Activated CD4-positive, alpha-beta T cell treated with anti-CD3 and anti-CD28 coated beads for 48 hours (primary cell): ENCODE results near the gene PCYT1A.
"Not testable (repeated sequence)": the region's sequence is repeated elsewhere in the genome, so short reads cannot be mapped to it uniquely, and the experiment has no call there.

Source experiments
- DNase-seq: peaks from one replicate; pipeline ENCODE4 v3.0.0-alpha.2; 2020

The PCYT1A gene

GRCh38 chr3:196210673-196211556 is 76.6 kb downstream of the PCYT1A start, which contains the start of gene ZDHHC19:
Gene ZDHHC19, minus strand, starts transcription at chr3:196211400. Its CDS starts 85 bp downstream, at chr3:196211315.
- no peak for DNase-seq

- DNase-seq, result not testable (repeated sequence)
These were observed 77.4 kb downstream of the PCYT1A start for GRCh38 chr3:196209944-196210672.

DNA sequence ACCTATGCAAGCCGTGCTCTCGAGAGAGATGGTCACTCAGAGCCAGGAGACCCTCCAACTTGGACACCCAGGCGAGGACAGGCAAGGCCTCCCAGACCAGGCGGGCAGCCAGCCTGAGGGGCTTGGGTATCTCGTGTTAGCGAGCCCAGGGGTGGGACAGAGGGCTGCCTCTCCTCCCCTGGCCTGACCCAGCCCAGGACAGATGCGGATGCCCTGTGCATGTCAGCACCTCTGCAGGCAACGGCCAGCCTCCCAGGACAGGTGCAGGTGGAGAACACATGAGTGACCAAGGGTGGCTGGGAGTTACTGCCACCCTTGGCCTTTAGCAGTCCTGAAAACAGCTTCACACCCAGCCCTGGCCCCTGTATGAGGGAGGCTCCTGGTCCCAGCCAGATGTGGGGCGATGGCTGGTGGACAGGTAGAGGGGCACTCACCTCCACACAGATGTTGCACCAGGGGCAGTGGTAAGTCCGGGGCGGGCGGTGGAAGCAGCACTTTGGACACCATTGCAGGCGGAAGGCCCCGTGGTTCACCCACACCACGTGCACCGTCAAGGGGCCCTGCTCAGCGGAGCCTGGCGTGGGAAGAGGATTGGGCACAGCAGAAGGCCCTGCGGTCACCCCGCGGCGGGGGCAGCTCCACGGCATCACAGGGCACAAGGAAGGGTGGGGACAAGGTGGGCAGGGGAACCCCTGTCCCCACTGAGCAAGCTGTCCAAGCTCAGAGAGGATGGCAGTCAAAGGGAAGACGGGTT is 78.4 kb downstream of the PCYT1A start:
- no peak for DNase-seq

- peak; percentile 81 for DNase-seq
These were observed 79.5 kb downstream of the PCYT1A start for GRCh38 chr3:196207833-196208607.

- DNase-seq, result peak; percentile 27
These were observed 80.2 kb downstream of the PCYT1A start for GRCh38 chr3:196207159-196207832.

GRCh38 chr3:196205442-196206205 is 81.9 kb downstream of the PCYT1A start:
- not testable (repeated sequence) for DNase-seq

GRCh38 chr3:196203846-196204245 is 83.7 kb downstream of the PCYT1A start:
- DNase-seq, result no peak

DNA sequence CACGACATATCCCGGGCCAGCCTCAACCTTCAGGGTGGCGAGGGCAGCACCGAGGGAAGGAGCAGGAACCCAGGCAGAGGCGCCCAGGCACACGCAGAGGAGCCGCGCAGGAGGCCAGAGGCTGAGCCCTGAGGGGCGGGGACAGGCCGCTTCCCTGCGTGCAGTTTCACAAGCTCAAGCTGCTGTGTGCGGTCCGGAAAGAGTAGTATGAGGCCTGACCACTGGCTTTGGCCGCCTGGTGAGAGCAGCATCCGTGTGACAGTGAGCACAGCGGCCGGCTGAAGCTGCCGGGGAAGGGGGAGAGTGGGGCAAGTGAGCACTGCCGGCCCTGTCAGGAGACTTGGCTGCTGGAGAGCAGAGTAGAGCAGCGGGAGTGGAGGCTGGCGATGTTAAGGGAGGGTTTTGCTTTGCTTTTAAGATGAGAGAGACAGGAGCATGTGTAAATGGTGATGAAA is 85.0 kb downstream of the PCYT1A start:
- no peak for DNase-seq

GRCh38 chr3:196198771-196199753 is 88.5 kb downstream of the PCYT1A start:
- no peak for DNase-seq

- DNase-seq, result no peak
These were observed 89.3 kb downstream of the PCYT1A start for GRCh38 chr3:196198081-196198675.

DNA sequence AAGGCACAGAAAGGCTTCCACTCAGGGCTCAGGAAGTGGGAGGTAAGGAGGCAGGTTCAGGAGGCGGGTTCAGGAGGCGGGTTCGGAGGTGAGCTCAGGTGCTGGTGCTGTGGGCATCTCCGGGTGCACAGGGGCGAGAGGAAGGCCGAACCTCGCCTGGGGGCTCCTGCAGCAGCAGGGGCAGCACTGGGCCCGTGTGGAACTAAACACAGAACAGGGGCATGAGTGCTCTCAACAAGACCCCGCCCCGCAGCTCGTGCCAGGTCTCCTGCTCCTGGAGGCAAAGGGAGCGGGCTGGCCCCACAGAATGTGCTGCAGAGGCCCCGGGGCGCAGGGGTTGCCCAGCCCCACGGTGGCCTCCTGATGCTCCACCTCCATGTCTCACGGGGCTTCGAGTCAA is 90.0 kb downstream of the PCYT1A start:
- no peak for DNase-seq

GRCh38 chr3:196195664-196196265 is 91.8 kb downstream of the PCYT1A start:
- DNase-seq, result no peak

DNA sequence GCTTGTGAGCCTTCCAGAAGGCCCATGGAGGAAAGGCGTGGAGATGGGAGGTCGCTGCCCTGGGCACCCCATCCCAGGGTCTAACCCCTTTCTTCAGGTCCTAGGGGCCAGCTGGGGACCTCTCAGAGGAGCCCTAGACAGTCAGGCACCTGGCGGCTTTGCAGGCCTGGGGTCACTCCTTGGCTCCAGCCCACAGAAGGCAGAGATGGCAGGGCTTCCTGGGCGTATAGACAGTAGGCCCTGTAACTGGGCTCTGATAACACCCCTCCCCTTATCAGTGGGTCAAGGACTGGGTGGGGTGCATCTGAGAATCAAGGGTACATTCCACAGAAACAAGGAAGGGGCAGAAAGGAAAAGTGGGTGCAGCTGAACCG is 93.0 kb downstream of the PCYT1A start:
- DNase-seq, result no peak

GRCh38 chr3:196193736-196194541 is 93.6 kb downstream of the PCYT1A start:
- no peak for DNase-seq

DNA sequence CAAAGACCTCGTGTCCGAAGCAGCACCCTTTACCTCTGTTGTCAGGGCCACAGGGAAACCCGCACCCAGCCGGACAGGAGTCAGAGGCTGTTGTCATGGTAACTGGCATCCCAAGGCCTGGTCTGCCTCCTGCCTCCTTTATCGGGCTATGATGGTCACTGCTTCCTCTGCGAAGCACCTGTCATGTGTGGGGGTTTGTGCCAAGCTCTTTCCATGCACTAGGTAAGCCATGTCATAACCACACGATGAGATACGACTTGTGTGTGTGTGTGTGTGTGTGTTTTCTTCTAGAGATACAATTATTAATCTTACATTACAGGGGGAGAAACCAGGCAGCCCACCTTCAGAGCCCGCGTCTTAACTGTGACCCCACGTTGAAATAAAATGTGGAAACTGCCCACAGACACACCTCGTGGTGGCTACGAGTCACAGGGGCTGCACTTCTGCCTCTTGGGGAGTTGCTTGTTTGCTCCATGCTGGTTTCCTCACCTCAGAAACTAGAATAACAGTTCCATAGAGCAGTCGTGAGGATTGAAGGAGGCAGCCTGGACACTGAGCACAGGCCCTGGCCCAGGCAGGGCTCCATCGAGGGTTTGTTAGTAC is 94.3 kb downstream of the PCYT1A start:
- no peak for DNase-seq

DNA sequence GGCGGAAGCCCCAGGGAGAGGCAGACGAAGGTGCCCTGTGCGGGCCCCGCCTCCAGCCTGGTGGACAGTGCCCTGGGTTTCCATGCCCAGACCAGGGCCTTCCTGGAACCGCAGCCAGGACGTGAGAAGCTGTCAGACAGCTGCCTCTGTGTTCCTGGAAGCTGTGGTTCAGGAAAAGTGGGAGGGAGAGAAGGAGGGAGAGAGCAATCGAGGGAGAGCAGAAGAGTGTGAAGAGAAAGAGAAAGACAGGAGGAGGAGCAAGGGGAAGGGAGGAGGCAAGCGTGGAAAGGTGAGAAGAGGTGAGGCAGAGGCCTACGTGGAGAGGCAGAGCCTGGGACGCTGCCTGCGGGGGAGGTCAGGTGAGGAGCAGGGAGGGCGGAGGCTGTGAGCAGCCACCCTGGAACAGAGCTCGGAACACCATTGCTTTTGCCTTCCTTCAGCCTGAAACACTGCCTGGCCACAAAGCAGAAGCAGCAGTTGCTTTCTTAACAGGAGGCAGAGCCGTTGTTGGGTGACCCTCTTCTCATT is 94.9 kb downstream of the PCYT1A start:
- peak; percentile 38 for DNase-seq

- DNase-seq, result peak; percentile 48
These were observed 95.4 kb downstream of the PCYT1A start for GRCh38 chr3:196192036-196192523.
